H1 (cell line): ENCODE measurements around the gene MBTPS1. TPM values are rescaled to one million over a fixed set of nuclear protein-coding genes. Genes with fewer than 3 reads are reported as not detected.

Experiments used
- CTCF ChIA-PET: fragments of 300-600 bp; sonication (Branson Sonifier 250); formaldehyde crosslinking; loops from one replicate; lab custom pipeline; 2021; ENCODE audit not compliant: partially characterized antibody; lab: Charles Lee
- POLR2A ChIA-PET: fragments of 300-600 bp; sonication (Branson Sonifier 250); formaldehyde crosslinking; loops from one replicate; lab custom pipeline; 2021; ENCODE audit warnings: inconsistent platforms; ENCODE audit not compliant: partially characterized antibody; lab: Charles Lee
- DNase-seq, 2 experiments: peaks; one replicate each; pipeline versions ENCODE4 v3.0.0 to v3.0.0-alpha.2; 2010 to 2022; ENCODE audit warnings: low spot score in 2 of 2, low read depth in 1 of 2, mixed read lengths in 1 of 2
- FAIRE-seq: peaks from 2 replicates; lab custom pipeline; 2011; peaks lifted over from hg19 to GRCh38; lab: Jason Lieb, UNC
- H2AFZ ChIP-seq: 2 replicates; pipeline ENCODE4 v1.8.1; 2012; ENCODE audit warnings: low read length, inconsistent platforms
- H2AK5ac ChIP-seq: 2 replicates; pipeline ENCODE4 v1.6.1; 2013; ENCODE audit warnings: low read depth, low read length
- H2BK120ac ChIP-seq: replicated peaks from 2 replicates; pipeline ENCODE3; 2013; ENCODE audit warnings: low read depth, low read length, inconsistent platforms
- H2BK12ac ChIP-seq: 2 replicates; pipeline ENCODE4 v1.6.1; 2013; ENCODE audit warnings: low read depth, low read length
- H2BK15ac ChIP-seq: 2 replicates; pipeline ENCODE4 v1.6.1; 2013; ENCODE audit warnings: low read length
- H2BK20ac ChIP-seq: 2 replicates; pipeline ENCODE4 v1.6.1; 2013; ENCODE audit warnings: low read length
- H2BK5ac ChIP-seq: 2 replicates; pipeline ENCODE4 v1.6.1; 2013; ENCODE audit warnings: low read depth, low read length
- H3K14ac ChIP-seq: 2 replicates; pipeline ENCODE4 v1.6.1; 2013; ENCODE audit warnings: inconsistent platforms; ENCODE audit not compliant: insufficient read length
- H3K18ac ChIP-seq: 2 replicates; pipeline ENCODE4 v1.6.1; 2013; ENCODE audit warnings: low read length; ENCODE audit errors: extremely low read depth
- H3K23ac ChIP-seq: 2 replicates; pipeline ENCODE4 v1.6.1; 2013; ENCODE audit warnings: inconsistent platforms; ENCODE audit not compliant: insufficient read length
- H3K23me2 ChIP-seq: 2 replicates; pipeline ENCODE4 v1.6.1; 2013; ENCODE audit warnings: low read depth, low read length
- H3K27ac ChIP-seq: 2 replicates; pipeline ENCODE4 v1.6.1; 2011; ENCODE audit warnings: low read depth, low read length, inconsistent platforms
- H3K27me3 ChIP-seq, 4 experiments: replicated peaks in 1 of 4; 1 replicate in 1 of 4; 2 replicates in 3 of 4; pipeline versions ENCODE4 v1.6.1 to v1.8.1; 2011 to 2013; ENCODE audit warnings: low read length in 3 of 4, mild to moderate bottlenecking in 3 of 4, inconsistent platforms in 2 of 4, mixed read lengths in 2 of 4, moderate library complexity in 1 of 4; ENCODE audit not compliant: control insufficient read depth in 3 of 4, insufficient read depth in 3 of 4; ENCODE audit errors: extremely low read depth in 1 of 4
- H3K36me3 ChIP-seq, 4 experiments: 2 replicates each; pipeline versions ENCODE4 v1.6.1 to v1.8.1; 2011 to 2013; ENCODE audit warnings: mild to moderate bottlenecking in 4 of 4, low read length in 3 of 4, moderate library complexity in 2 of 4, control low read depth in 1 of 4, inconsistent platforms in 1 of 4; ENCODE audit not compliant: insufficient read depth in 4 of 4, control insufficient read depth in 2 of 4
- H3K4ac ChIP-seq: replicated peaks from 2 replicates; pipeline ENCODE3; 2013; ENCODE audit warnings: low read length, low read depth, mixed read lengths, inconsistent platforms; ENCODE audit not compliant: insufficient read length
- H3K4me1 ChIP-seq, 4 experiments: replicated peaks in 1 of 4; 1 replicate in 1 of 4; 2 replicates in 3 of 4; pipeline versions ENCODE4 v1.6.1 to v1.8.1; 2011 to 2013; ENCODE audit warnings: low read length in 3 of 4, inconsistent platforms in 2 of 4, mixed read lengths in 1 of 4; ENCODE audit not compliant: insufficient read depth in 4 of 4, control insufficient read depth in 3 of 4
- H3K4me2 ChIP-seq, 2 experiments: 2 replicates each; pipeline versions ENCODE4 v1.6.1 to v1.8.1; 2011 to 2013; ENCODE audit warnings: low read depth in 2 of 2, low read length in 2 of 2, control low read depth in 1 of 2, inconsistent platforms in 1 of 2, mild to moderate bottlenecking in 1 of 2; ENCODE audit not compliant: insufficient read depth in 1 of 2
- H3K4me3 ChIP-seq, 4 experiments: fragments of 200-600, 300-600 bp in 1 of 4; sonication (generic), shearing (Covaris generic), sonication (Bioruptor Twin) in 1 of 4; 2 replicates each; pipeline versions ENCODE4 v1.5.1 to v1.8.1; 2011 to 2016; ENCODE audit warnings: low read length in 4 of 4, low read depth in 3 of 4, control low read depth in 2 of 4, inconsistent platforms in 2 of 4, mild to moderate bottlenecking in 2 of 4, mixed read lengths in 1 of 4, moderate library complexity in 1 of 4; ENCODE audit not compliant: insufficient read depth in 2 of 4; ENCODE audit errors: extremely low read depth in 1 of 4
- H3K56ac ChIP-seq: replicated peaks from 2 replicates; pipeline ENCODE3; 2013; ENCODE audit warnings: low read depth, mild to moderate bottlenecking, mixed read lengths, low read length, inconsistent platforms; ENCODE audit not compliant: insufficient read length
- H3K79me1 ChIP-seq: 2 replicates; pipeline ENCODE4 v1.6.1; 2013; ENCODE audit warnings: low read depth, low read length, control low read depth
- H3K79me2 ChIP-seq, 2 experiments: 2 replicates each; pipeline versions ENCODE4 v1.6.1 to v1.8.1; 2012 to 2013; ENCODE audit warnings: low read length in 2 of 2, mild to moderate bottlenecking in 2 of 2, inconsistent platforms in 1 of 2; ENCODE audit not compliant: insufficient read depth in 2 of 2, control insufficient read depth in 1 of 2
- H3K9ac ChIP-seq, 4 experiments: replicated peaks in 1 of 4; 1 replicate in 1 of 4; 2 replicates in 3 of 4; pipeline versions ENCODE4 v1.6.1 to v1.8.1; 2011 to 2013; ENCODE audit warnings: low read depth in 3 of 4, low read length in 3 of 4, control low read depth in 2 of 4, mild to moderate bottlenecking in 2 of 4, moderate library complexity in 2 of 4, inconsistent platforms in 1 of 4; ENCODE audit errors: extremely low read depth in 1 of 4
- H3K9me3 ChIP-seq, 2 experiments: 2 replicates each; pipeline versions ENCODE4 v1.6.1 to v1.8.1; 2012 to 2013; ENCODE audit warnings: mild to moderate bottlenecking in 2 of 2, moderate library complexity in 2 of 2, control low read depth in 1 of 2, inconsistent platforms in 1 of 2, low read depth in 1 of 2, low read length in 1 of 2, mixed read lengths in 1 of 2; ENCODE audit not compliant: insufficient read depth in 2 of 2
- H4K20me1 ChIP-seq, 2 experiments: replicated peaks in 1 of 2; 2 replicates each; pipeline versions ENCODE3 to v1.8.1; 2011 to 2013; ENCODE audit warnings: inconsistent platforms in 2 of 2, low read length in 2 of 2, mild to moderate bottlenecking in 1 of 2; ENCODE audit not compliant: insufficient read depth in 2 of 2, control insufficient read depth in 1 of 2
- H4K5ac ChIP-seq: 2 replicates; pipeline ENCODE4 v1.6.1; 2013; ENCODE audit warnings: low read length, low read depth, mixed read lengths, inconsistent platforms; ENCODE audit not compliant: insufficient read length
- H4K8ac ChIP-seq: 2 replicates; pipeline ENCODE4 v1.8.0; 2013; ENCODE audit warnings: mild to moderate bottlenecking, moderate library complexity, low read length, inconsistent platforms; ENCODE audit not compliant: insufficient read depth; ENCODE audit errors: extremely low read depth
- H4K91ac ChIP-seq: replicated peaks from 2 replicates; pipeline ENCODE3; 2013; ENCODE audit warnings: low read length, mixed read lengths, inconsistent platforms; ENCODE audit not compliant: insufficient read length
- BRCA1 ChIP-seq: IDR thresholded peaks from 2 replicates; pipeline ENCODE4 v1.6.1; 2012; ENCODE audit warnings: low read depth, low read length, improper control_type of control experiment
- HDAC2 ChIP-seq, 2 experiments: fragments of 300-600 bp in 1 of 2; sonication (generic) in 1 of 2; IDR thresholded peaks; 2 replicates each; pipeline ENCODE4 v1.6.1; 2011 to 2012; ENCODE audit warnings: low read depth in 2 of 2, low read length in 2 of 2, mild to moderate bottlenecking in 2 of 2, moderate library complexity in 2 of 2, borderline replicate concordance in 1 of 2, inconsistent platforms in 1 of 2
- POLR2AphosphoS5 ChIP-seq: IDR thresholded peaks from 2 replicates; pipeline ENCODE4 v1.6.1; 2011; ENCODE audit warnings: low read depth, low read length
- WGBS, 2 experiments: shearing (Covaris generic) in 1 of 2; methylation state at CpG; one replicate each; pipeline versions ENCODE4 v1.1.6 to v1.1.7; 2013 to 2015; ENCODE audit warnings: low lambda C conversion rate in 2 of 2, mixed read lengths in 2 of 2, inconsistent platforms in 1 of 2, low coverage in 1 of 2, missing lambda C conversion rate in 1 of 2; ENCODE audit not compliant: insufficient replicate concordance in 2 of 2, insufficient coverage in 1 of 2, insufficient read length in 1 of 2; ENCODE audit errors: extremely low coverage in 1 of 2, missing lambda C conversion rate in 1 of 2; 5-methylcytosine and 5-hydroxymethylcytosine counted together
- polyA plus RNA-seq, 7 experiments: library from polyadenylated mRNA; depleted of rRNA in 3 of 7; stranded (reverse) in 5 of 7; unstranded in 2 of 7; fragments of >200 nt in 5 of 7; fragments of 200-250 nt in 2 of 7; gene quantifications; 1 replicate in 5 of 7; 2 replicates in 1 of 7; 4 replicates in 1 of 7; pipeline versions ENCODE4 v1.2.1 to v1.2.3, GENCODE V29; 2011 to 2013; ENCODE audit warnings: missing spikeins in 2 of 7, mixed read lengths in 2 of 7
- total RNA-seq: library from RNA; stranded (reverse); fragmentation: NEBNext Ultra II Directional; extraction: Animal tissue kit (Norgen Biotek cat#: 25700); gene quantifications from 2 replicates; pipeline ENCODE4 v1.2.1, GENCODE V29; 2021

The MBTPS1 gene
- total and polyA plus RNA-seq, 2 of the 8 experiments (the other 6 are each of a cell fraction or from before 2014, with no cell fraction given), result 30.6 to 53.3 TPM

GRCh38 chr16:84022644-84023043 is 94.1 kb downstream of the MBTPS1 start:
- no peaks in the 10 kb centered on the region for H3K79me2 ChIP-seq
- no peak overlapping the region for H3K23ac ChIP-seq
- WGBS, 2 experiments, result 85% methylated on average over 11 of the region's 11 CpGs; no CpG with 5 or more reads in 1 of the 2 experiments
- H4K8ac ChIP-seq, result no peak overlapping the region
- no peak overlapping the region for H2AFZ ChIP-seq
- CTCF ChIA-PET, result interaction anchor here (0.9 to 1.5 kb wide), 5 partner anchors 9 to 69 kb away, joined by 3 to 4 read pairs (median 3); no protein-coding TSS in a partner anchor
- H4K91ac ChIP-seq, result no peak overlapping the region
- DNase-seq (no peak), FAIRE-seq (no peak)
- H3K23me2 ChIP-seq, result no peaks in the 10 kb centered on the region
- H3K27me3 ChIP-seq, result no peaks in the 10 kb centered on the region
- H3K14ac ChIP-seq, result no peak overlapping the region
- peak overlapping the region; percentile 19; the same call in 1 of the 2 replicates for H3K18ac ChIP-seq
- no peaks in the 10 kb centered on the region for H3K36me3 ChIP-seq
- no peak overlapping the region for H2BK15ac ChIP-seq
- no peak overlapping the region for H2AK5ac ChIP-seq
- no peak overlapping the region for H2BK20ac ChIP-seq
- H3K27ac ChIP-seq, result no peak overlapping the region
- no peaks in the 10 kb centered on the region for H3K79me1 ChIP-seq
- H2BK5ac ChIP-seq, result 0 out of 2 replicates have a peak overlapping the region, but pooled peaks have one; percentile 35
- no peak overlapping the region for H3K9ac ChIP-seq
- peaks cover 10 to 12% of the 10 kb centered on the region in 2 experiments; a peak in 3 of 4 replicates for H3K9me3 ChIP-seq
- no peak overlapping the region for H3K4me2 ChIP-seq
- no peaks in the 10 kb centered on the region for H4K20me1 ChIP-seq
- no peak overlapping the region for H3K4me3 ChIP-seq
- no peak overlapping the region for H2BK12ac ChIP-seq
- TF ChIP-seq BRCA1 (no peak), POLR2AphosphoS5 (no peak), HDAC2 (IDR thresholded peaks at IDR 0.05; ENCODE audit: borderline replicate concordance in 1 of 2, low read depth in 2 of 2, low read length in 2 of 2) (no peak)
- POLR2A ChIA-PET, result no interaction called here
- no peak overlapping the region for H3K4ac ChIP-seq
- peaks cover 0 to 4% (median 0%) of the 10 kb centered on the region in 4 experiments; a peak in 2 of 7 replicates for H3K4me1 ChIP-seq
- no peak overlapping the region for H3K56ac ChIP-seq
- H4K5ac ChIP-seq, result no peak overlapping the region
- no peak overlapping the region for H2BK120ac ChIP-seq
